GM23248 (cell line): ENCODE data around the gene MTERF4. TPM values are rescaled to one million over a fixed set of nuclear protein-coding genes. Genes with fewer than 3 reads are reported as not detected.

Source experiments
- DNase-seq: peaks from one replicate; pipeline ENCODE4 v3.0.0-alpha.2; 2015
- H2AFZ ChIP-seq: fragments of 200-600 bp; sonication (generic); 2 replicates; pipeline ENCODE4 v1.6.1; 2016; ENCODE audit warnings: antibody characterized with exemption
- H3F3A ChIP-seq: fragments of 200-600 bp; sonication (generic); 2 replicates; pipeline ENCODE4 v1.6.1; 2016; ENCODE audit warnings: mild to moderate bottlenecking, antibody characterized with exemption, mixed run types; ENCODE audit not compliant: insufficient read depth
- H3K27ac ChIP-seq: fragments of 200-600 bp; sonication (generic); 2 replicates; pipeline ENCODE4 v1.5.1; 2016; ENCODE audit warnings: mild to moderate bottlenecking
- H3K27me3 ChIP-seq: fragments of 200-600 bp; sonication (generic); replicated peaks from 2 replicates; pipeline ENCODE4 v1.6.1; 2016; ENCODE audit warnings: mild to moderate bottlenecking; ENCODE audit not compliant: insufficient read depth
- H3K36me3 ChIP-seq: fragments of 200-600 bp; sonication (generic); 2 replicates; pipeline ENCODE4 v1.6.1; 2016; ENCODE audit warnings: low read depth, mild to moderate bottlenecking
- H3K4me1 ChIP-seq: fragments of 200-600 bp; sonication (generic); 2 replicates; pipeline ENCODE4 v1.6.1; 2016; ENCODE audit warnings: mild to moderate bottlenecking; ENCODE audit not compliant: insufficient read depth
- H3K4me2 ChIP-seq: fragments of 200-600 bp; sonication (generic); one replicate; pipeline ENCODE4 v1.6.1; 2016; ENCODE audit warnings: mild to moderate bottlenecking; ENCODE audit not compliant: unreplicated experiment
- H3K4me3 ChIP-seq: fragments of 200-600 bp; sonication (generic); 2 replicates; pipeline ENCODE4 v1.5.1; 2016; ENCODE audit warnings: mild to moderate bottlenecking
- H3K79me2 ChIP-seq: fragments of 200-600 bp; sonication (generic); 2 replicates; pipeline ENCODE4 v1.6.1; 2016; ENCODE audit warnings: mild to moderate bottlenecking; ENCODE audit not compliant: insufficient read depth
- H3K9ac ChIP-seq: fragments of 200-600 bp; sonication (generic); 2 replicates; pipeline ENCODE4 v1.6.1; 2016; ENCODE audit warnings: mild to moderate bottlenecking
- H3K9me2 ChIP-seq: fragments of 200-600 bp; sonication (generic); 2 replicates; pipeline ENCODE4 v1.6.1; 2016; ENCODE audit warnings: mixed run types, mild to moderate bottlenecking, moderate library complexity; ENCODE audit not compliant: insufficient read depth
- H3K9me3 ChIP-seq: fragments of 200-600 bp; sonication (generic); one replicate; pipeline ENCODE4 v1.6.1; 2017; ENCODE audit warnings: low read depth
- H4K20me1 ChIP-seq: fragments of 200-600 bp; sonication (generic); 2 replicates; pipeline ENCODE4 v1.6.0; 2016; ENCODE audit not compliant: insufficient read depth
- EZH2 ChIP-seq: fragments of 200-600 bp; sonication (generic); IDR thresholded peaks from 2 replicates; pipeline ENCODE4 v1.6.1; 2018; ENCODE audit warnings: antibody characterized with exemption, mild to moderate bottlenecking; ENCODE audit not compliant: insufficient read depth, poor library complexity, severe bottlenecking
- EZH2phosphoT487 ChIP-seq: fragments of 200-600 bp; sonication (generic); IDR thresholded peaks from 2 replicates; pipeline ENCODE4 v1.6.1; 2018; ENCODE audit warnings: antibody characterized with exemption, moderate library complexity, mild to moderate bottlenecking, low read depth; ENCODE audit not compliant: insufficient read depth
- WGBS, 2 experiments: methylation state at CpG; one replicate each; pipeline ENCODE4 v1.1.6; 2015 to 2017; ENCODE audit warnings: low lambda C conversion rate in 2 of 2, low coverage in 1 of 2; ENCODE audit errors: missing lambda C conversion rate in 2 of 2; 5-methylcytosine and 5-hydroxymethylcytosine counted together
- in situ Hi-C: fragments of 300-500 bp; cut with MboI; formaldehyde crosslinking; loops from 2 replicates; pipeline ENCODE4 v1.15.0; 2020
- polyA plus RNA-seq: library from polyadenylated mRNA; unstranded; fragments of >200 nt; fragmentation: Nextera tagmentation; extraction: Ambion mirVana; gene quantifications from 2 replicates; pipeline ENCODE4 v1.2.1, GENCODE V29; 2016
- total RNA-seq: library from RNA; depleted of rRNA; stranded (reverse); fragments of >200 nt; shearing (Covaris generic); gene quantifications from 2 replicates; pipeline ENCODE4 v1.2.3, GENCODE V29; 2014

Gene MTERF4
- total and polyA plus RNA-seq, 2 experiments from 2014 or later, result 15.1 to 21.0 TPM

DNA sequence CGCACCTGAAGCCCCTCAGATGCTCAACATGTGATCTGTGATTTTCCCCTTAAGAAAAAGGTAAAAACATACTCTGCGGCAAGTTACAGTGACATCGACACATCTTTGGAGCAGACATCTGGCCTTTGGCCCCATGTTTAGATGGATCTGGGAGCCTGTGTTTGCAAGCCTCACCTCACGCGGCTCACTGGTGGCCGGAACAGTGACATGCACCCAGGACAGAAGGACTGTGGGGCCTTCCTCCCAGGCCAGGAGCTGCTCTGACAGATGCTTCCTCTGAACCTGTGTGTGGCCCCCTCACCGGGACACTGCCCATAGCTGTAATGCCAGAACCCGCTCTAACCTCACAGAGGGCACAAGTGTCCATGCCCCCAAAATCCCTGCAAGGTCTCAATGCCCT lies 34.1 kb upstream of the MTERF4 start:
- Histone ChIP-seq H3K9ac (no peak overlapping the region), H3K27ac (no peak overlapping the region), H3K4me1 (no peaks in the 10 kb centered on the region), H3K4me2 (no peak overlapping the region), H3K4me3 (no peak overlapping the region), H2AFZ (no peak overlapping the region), H3K9me2 (no peaks in the 10 kb centered on the region), H3F3A (no peaks in the 10 kb centered on the region), H3K36me3 (no peaks in the 10 kb centered on the region), H3K9me3 (no peaks in the 10 kb centered on the region), H3K79me2 (no peaks in the 10 kb centered on the region), H4K20me1 (no peaks in the 10 kb centered on the region), H3K27me3 (no peaks in the 10 kb centered on the region)
- 98% methylated on average over 8 of the region's 8 CpGs for WGBS, 2 experiments
- TF ChIP-seq EZH2, result no peak
- no peak for TF ChIP-seq EZH2phosphoT487
- no peak for DNase-seq
- in situ Hi-C loops, result no loop called here

DNA sequence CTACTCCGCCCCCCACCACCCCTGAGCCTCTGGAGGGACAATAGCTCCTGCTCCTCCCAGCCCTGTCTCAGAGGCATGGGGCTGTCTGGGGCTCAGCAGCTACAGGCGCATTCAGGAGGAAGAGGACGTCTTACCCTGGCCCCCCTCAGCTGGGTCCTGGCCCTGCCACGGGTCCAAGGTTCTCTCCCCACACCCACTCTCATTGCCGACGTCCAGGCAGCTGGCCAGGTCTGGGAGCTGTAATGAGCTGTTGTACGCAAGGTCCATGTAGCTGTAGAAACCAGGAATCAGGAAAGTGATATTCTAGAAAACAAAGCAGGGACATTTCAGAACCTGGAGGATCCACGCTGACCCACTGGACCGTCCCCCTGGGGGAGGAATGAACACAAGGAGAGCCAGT lies 33.6 kb upstream of the MTERF4 start:
- no peaks in the 10 kb centered on the region for H3K9me2 ChIP-seq
- no peaks in the 10 kb centered on the region for H3K36me3 ChIP-seq
- TF ChIP-seq EZH2 (no peak), EZH2phosphoT487 (no peak)
- H3K9ac ChIP-seq, result no peak overlapping the region
- H3K4me2 ChIP-seq, result no peak overlapping the region
- no peak overlapping the region for H2AFZ ChIP-seq
- H3K79me2 ChIP-seq, result no peaks in the 10 kb centered on the region
- H3K9me3 ChIP-seq, result no peaks in the 10 kb centered on the region
- WGBS, 2 experiments, result 95 to 96% methylated on average over 9 of the region's 9 CpGs
- no peak overlapping the region for H3K27ac ChIP-seq
- no peaks in the 10 kb centered on the region for H3K4me1 ChIP-seq
- no peaks in the 10 kb centered on the region for H3F3A ChIP-seq
- H3K4me3 ChIP-seq, result no peak overlapping the region
- H3K27me3 ChIP-seq, result no peaks in the 10 kb centered on the region
- no peaks in the 10 kb centered on the region for H4K20me1 ChIP-seq
- DNase-seq, result no peak
- in situ Hi-C loops, result no loop called here

DNA sequence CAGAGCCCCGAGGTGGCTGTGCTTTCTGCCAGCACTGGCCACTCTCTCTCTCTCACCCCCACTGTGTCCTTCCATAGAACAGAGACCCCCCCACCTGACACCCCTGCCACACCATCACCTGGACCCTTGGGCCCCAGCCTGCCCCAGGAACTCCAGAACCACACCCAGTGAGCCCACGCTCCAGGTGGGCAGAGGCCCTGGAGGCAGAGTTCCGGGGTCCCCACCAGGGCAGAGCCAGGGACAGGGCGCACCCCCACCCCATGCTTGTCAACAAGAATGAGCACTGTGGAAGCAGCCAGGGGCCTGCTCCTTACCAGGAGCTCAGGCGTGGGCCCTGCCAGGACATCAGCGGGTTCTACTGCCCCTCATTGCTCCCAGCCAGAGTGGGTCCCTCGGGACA lies 32.6 kb upstream of the MTERF4 start:
- H3K36me3 ChIP-seq, result no peaks in the 10 kb centered on the region
- no peaks in the 10 kb centered on the region for H3K9me3 ChIP-seq
- H3K4me3 ChIP-seq, result no peak overlapping the region
- no peak overlapping the region for H3K9ac ChIP-seq
- no peaks in the 10 kb centered on the region for H3K79me2 ChIP-seq
- H3K27ac ChIP-seq, result no peak overlapping the region
- in situ Hi-C loops, result no loop called here
- WGBS, 2 experiments, result 95 to 96% methylated on average over 6 to 7 of the region's 7 CpGs
- no peaks in the 10 kb centered on the region for H3F3A ChIP-seq
- TF ChIP-seq EZH2phosphoT487 (no peak), EZH2 (no peak)
- no peaks in the 10 kb centered on the region for H4K20me1 ChIP-seq
- no peak overlapping the region for H3K4me2 ChIP-seq
- H3K4me1 ChIP-seq, result no peaks in the 10 kb centered on the region
- no peak for DNase-seq
- no peaks in the 10 kb centered on the region for H3K9me2 ChIP-seq
- no peak overlapping the region for H2AFZ ChIP-seq
- H3K27me3 ChIP-seq, result no peaks in the 10 kb centered on the region

DNA sequence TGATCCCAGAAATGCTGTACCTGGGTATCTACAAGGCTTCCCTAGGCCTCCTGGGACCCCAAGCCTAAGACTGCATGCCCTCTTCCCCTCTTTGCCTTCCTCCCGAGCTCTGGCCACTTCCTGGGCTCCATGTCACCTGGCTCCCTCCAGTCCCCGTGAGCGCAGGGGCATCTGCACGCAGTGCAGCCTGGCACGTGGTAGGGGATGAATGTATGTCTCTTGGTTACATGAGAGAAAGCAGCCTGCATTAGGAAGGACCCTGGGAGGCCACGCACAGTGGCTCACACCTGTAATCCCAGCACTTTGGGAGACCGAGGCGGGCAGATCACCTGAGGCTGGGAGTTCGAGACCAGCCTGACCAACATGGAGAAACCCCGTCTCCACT lies 31.3 kb upstream of the MTERF4 start:
- no peak overlapping the region for H3K4me3 ChIP-seq
- DNase-seq, result no peak
- H2AFZ ChIP-seq, result no peak overlapping the region
- H4K20me1 ChIP-seq, result no peaks in the 10 kb centered on the region
- no peaks in the 10 kb centered on the region for H3F3A ChIP-seq
- H3K9me3 ChIP-seq, result no peaks in the 10 kb centered on the region
- H3K4me1 ChIP-seq, result no peaks in the 10 kb centered on the region
- in situ Hi-C loops, result no loop called here
- no peaks in the 10 kb centered on the region for H3K36me3 ChIP-seq
- no peaks in the 10 kb centered on the region for H3K27me3 ChIP-seq
- H3K27ac ChIP-seq, result no peak overlapping the region
- TF ChIP-seq EZH2 (no peak), EZH2phosphoT487 (no peak)
- 93 to 94% methylated on average over 9 to 10 of the region's 10 CpGs for WGBS, 2 experiments
- no peaks in the 10 kb centered on the region for H3K9me2 ChIP-seq
- H3K79me2 ChIP-seq, result no peaks in the 10 kb centered on the region
- H3K9ac ChIP-seq, result no peak overlapping the region
- no peak overlapping the region for H3K4me2 ChIP-seq
